GM23338 (cell line): ENCODE data around the gene PTPRR. TPM values are rescaled to one million over a fixed set of nuclear protein-coding genes. Genes with fewer than 3 reads are reported as not detected.

Source experiments
- ATAC-seq: fragments of 200-7000 bp; cut with Tn5 transposase; 3 replicates; pipeline ENCODE4 v1.9.1; 2020
- DNase-seq: peaks from one replicate; pipeline ENCODE4 v3.0.0-alpha.2; 2015; ENCODE audit warnings: low spot score
- H2AFZ ChIP-seq: fragments of 200-600 bp; sonication (generic); 2 replicates; pipeline ENCODE4 v1.8.0; 2016; ENCODE audit warnings: antibody characterized with exemption, mild to moderate bottlenecking, moderate library complexity
- H3F3A ChIP-seq: fragments of 200-600 bp; sonication (generic); replicated peaks from 2 replicates; pipeline ENCODE4 v1.8.0; 2017; ENCODE audit warnings: antibody characterized with exemption, mixed run types, low read depth
- H3K27ac ChIP-seq: fragments of 200-600 bp; sonication (generic); 2 replicates; pipeline ENCODE4 v1.6.1; 2016; ENCODE audit warnings: low read depth
- H3K27me3 ChIP-seq: fragments of 200-600 bp; sonication (generic); 2 replicates; pipeline ENCODE4 v1.8.0; 2016; ENCODE audit warnings: mild to moderate bottlenecking, mixed run types, moderate library complexity; ENCODE audit not compliant: insufficient read depth
- H3K36me3 ChIP-seq: fragments of 200-600 bp; sonication (generic); 2 replicates; pipeline ENCODE4 v1.8.0; 2016; ENCODE audit warnings: mild to moderate bottlenecking; ENCODE audit not compliant: insufficient read depth
- H3K4me1 ChIP-seq: fragments of 200-600 bp; sonication (generic); 2 replicates; pipeline ENCODE4 v1.8.0; 2016; ENCODE audit warnings: mild to moderate bottlenecking, moderate library complexity; ENCODE audit not compliant: insufficient read depth
- H3K4me2 ChIP-seq: fragments of 200-600 bp; sonication (generic); 2 replicates; pipeline ENCODE4 v1.7.1; 2017; ENCODE audit warnings: mixed run types
- H3K4me3 ChIP-seq: fragments of 200-600 bp; sonication (generic); 2 replicates; pipeline ENCODE4 v1.6.1; 2016; ENCODE audit warnings: mixed run types
- H3K79me2 ChIP-seq: fragments of 200-600 bp; sonication (generic); replicated peaks from 2 replicates; pipeline ENCODE4 v1.8.0; 2017; ENCODE audit warnings: mild to moderate bottlenecking; ENCODE audit not compliant: insufficient read depth
- H3K9me2 ChIP-seq: fragments of 200-600 bp; sonication (generic); 2 replicates; pipeline ENCODE4 v1.8.0; 2017; ENCODE audit not compliant: insufficient read depth
- H4K20me1 ChIP-seq: fragments of 200-600 bp; sonication (generic); replicated peaks from 2 replicates; pipeline ENCODE4 v1.8.0; 2017; ENCODE audit warnings: mild to moderate bottlenecking; ENCODE audit not compliant: insufficient read depth
- H3K27ac Mint-ChIP-seq: 2 replicates; pipeline ENCODE4 v1.8.0; 2020; ENCODE audit warnings: inconsistent platforms, mild to moderate bottlenecking, moderate library complexity, mixed read lengths
- H3K27me3 Mint-ChIP-seq: 3 replicates; pipeline ENCODE4 v1.8.0; 2022; ENCODE audit warnings: low read depth, mild to moderate bottlenecking, moderate library complexity, mixed read lengths, inconsistent platforms; ENCODE audit not compliant: insufficient read depth, poor library complexity
- H3K36me3 Mint-ChIP-seq: 3 replicates; pipeline ENCODE4 v1.8.0; 2021; ENCODE audit warnings: low read depth, mild to moderate bottlenecking, inconsistent platforms, moderate library complexity, mixed read lengths
- H3K4me1 Mint-ChIP-seq: 3 replicates; pipeline ENCODE4 v1.8.0; 2020; ENCODE audit warnings: mild to moderate bottlenecking, inconsistent platforms, mixed read lengths
- H3K4me3 Mint-ChIP-seq: 3 replicates; pipeline ENCODE4 v1.8.0; 2021; ENCODE audit warnings: moderate library complexity, mild to moderate bottlenecking, inconsistent platforms, mixed read lengths
- H3K9me3 Mint-ChIP-seq: 3 replicates; pipeline ENCODE4 v1.8.0; 2020; ENCODE audit warnings: moderate library complexity, mild to moderate bottlenecking, inconsistent platforms, mixed read lengths
- CREB1 ChIP-seq: fragments of 250-450 bp; sonication (Bioruptor Pico); IDR thresholded peaks from 2 replicates; pipeline ENCODE4 v1.5.0; 2020; ENCODE audit warnings: low read depth, mild to moderate bottlenecking, moderate library complexity
- EZH2 ChIP-seq: fragments of 200-600 bp; sonication (generic); IDR thresholded peaks from one replicate; pipeline ENCODE4 v1.8.0; 2017; ENCODE audit warnings: antibody characterized with exemption, mild to moderate bottlenecking, low read depth; ENCODE audit not compliant: unreplicated experiment
- EZH2phosphoT487 ChIP-seq: fragments of 200-600 bp; sonication (generic); IDR thresholded peaks from one replicate; pipeline ENCODE4 v1.8.1; 2018; ENCODE audit warnings: antibody characterized with exemption; ENCODE audit not compliant: unreplicated experiment
- JUNB ChIP-seq: IDR thresholded peaks from one replicate; pipeline ENCODE4 v1.6.1; 2016; ENCODE audit warnings: antibody characterized with exemption; ENCODE audit not compliant: unreplicated experiment
- ZNF114 ChIP-seq: fragments of 250-450 bp; sonication (Bioruptor Pico); IDR thresholded peaks from 2 replicates; pipeline ENCODE4 v1.5.0; 2020; ENCODE audit warnings: mild to moderate bottlenecking, moderate library complexity
- polyA plus RNA-seq: library from polyadenylated mRNA; unstranded; fragments of >200 nt; fragmentation: Nextera tagmentation; extraction: Ambion mirVana; gene quantifications from 2 replicates; pipeline ENCODE4 v1.2.1, GENCODE V29; 2016
- total RNA-seq: library from RNA; depleted of rRNA; stranded (reverse); fragments of >200 nt; shearing (Covaris generic); gene quantifications from 2 replicates; pipeline ENCODE4 v1.2.3, GENCODE V29; 2014
- TF ChIP-seq, protein P1 (sequence below), 2 experiments: fragments of 200-600 bp in 1 of 2; sonication (generic) in 1 of 2; conservative IDR thresholded peaks; 2 replicates each; pipeline versions ENCODE4 v1.5.1 to v1.6.1; 2016 to 2017; ENCODE audit warnings: antibody characterized with exemption in 2 of 2, low read depth in 2 of 2, mild to moderate bottlenecking in 2 of 2, moderate library complexity in 1 of 2
- TF ChIP-seq, protein P2 (sequence below): fragments of 250-450 bp; sonication (Bioruptor Pico); IDR thresholded peaks from 2 replicates; pipeline ENCODE4 v1.5.0; 2020; ENCODE audit warnings: mild to moderate bottlenecking, moderate library complexity

The PTPRR gene
- total and polyA plus RNA-seq, 2 experiments from 2014 or later = 0.26 to 0.76 TPM

DNA sequence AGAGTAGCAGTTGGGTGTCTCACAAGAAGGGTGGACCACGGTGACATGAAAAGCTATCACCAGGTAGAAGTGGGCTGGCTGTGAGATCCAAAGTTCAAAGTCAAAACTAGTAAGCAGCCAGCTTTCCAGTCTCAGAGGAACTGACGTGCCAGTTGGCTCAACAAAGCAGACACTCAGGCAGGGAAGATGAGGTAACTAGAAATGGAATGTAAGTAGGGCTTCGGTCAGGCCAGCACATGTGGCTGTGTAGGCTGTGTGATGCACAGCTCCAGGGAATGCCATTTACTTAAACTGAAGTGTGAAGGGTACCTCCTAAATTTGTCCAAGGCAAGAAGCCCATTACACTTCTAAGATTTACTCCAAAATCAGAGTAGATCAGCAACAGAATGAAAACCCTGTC, 43.6 kb downstream of the PTPRR start:
- Mint-ChIP-seq H3K9me3 (no peaks in the 10 kb centered on the region), H3K36me3 (no peaks in the 10 kb centered on the region), H3K27me3 (peaks cover 3% of the 10 kb centered on the region), H3K4me3 (no peak overlapping the region), H3K27ac (no peak overlapping the region), H3K4me1 (no peaks in the 10 kb centered on the region)
- ATAC-seq (no peak), DNase-seq (no peak)
- Histone ChIP-seq H3K4me3 (no peak overlapping the region), H4K20me1 (no peaks in the 10 kb centered on the region), H3K36me3 (no peaks in the 10 kb centered on the region; the same call in 1 of the 2 replicates), H3K27me3 (no peaks in the 10 kb centered on the region), H3K4me2 (no peak overlapping the region), H3F3A (no peaks in the 10 kb centered on the region), H3K9me2 (no peaks in the 10 kb centered on the region), H3K27ac (no peak overlapping the region), H3K79me2 (no peaks in the 10 kb centered on the region), H3K4me1 (no peaks in the 10 kb centered on the region), H2AFZ (no peak overlapping the region)
- TF ChIP-seq, protein P1, sequence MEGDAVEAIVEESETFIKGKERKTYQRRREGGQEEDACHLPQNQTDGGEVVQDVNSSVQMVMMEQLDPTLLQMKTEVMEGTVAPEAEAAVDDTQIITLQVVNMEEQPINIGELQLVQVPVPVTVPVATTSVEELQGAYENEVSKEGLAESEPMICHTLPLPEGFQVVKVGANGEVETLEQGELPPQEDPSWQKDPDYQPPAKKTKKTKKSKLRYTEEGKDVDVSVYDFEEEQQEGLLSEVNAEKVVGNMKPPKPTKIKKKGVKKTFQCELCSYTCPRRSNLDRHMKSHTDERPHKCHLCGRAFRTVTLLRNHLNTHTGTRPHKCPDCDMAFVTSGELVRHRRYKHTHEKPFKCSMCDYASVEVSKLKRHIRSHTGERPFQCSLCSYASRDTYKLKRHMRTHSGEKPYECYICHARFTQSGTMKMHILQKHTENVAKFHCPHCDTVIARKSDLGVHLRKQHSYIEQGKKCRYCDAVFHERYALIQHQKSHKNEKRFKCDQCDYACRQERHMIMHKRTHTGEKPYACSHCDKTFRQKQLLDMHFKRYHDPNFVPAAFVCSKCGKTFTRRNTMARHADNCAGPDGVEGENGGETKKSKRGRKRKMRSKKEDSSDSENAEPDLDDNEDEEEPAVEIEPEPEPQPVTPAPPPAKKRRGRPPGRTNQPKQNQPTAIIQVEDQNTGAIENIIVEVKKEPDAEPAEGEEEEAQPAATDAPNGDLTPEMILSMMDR (conservative IDR thresholded peaks at IDR 0.05; ENCODE audit: low read depth in 2 of 2) = no peak
- TF ChIP-seq EZH2phosphoT487 = no peak
- no peak for TF ChIP-seq CREB1 (CRISPR knock-in tag)
- TF ChIP-seq JUNB = no peak
- TF ChIP-seq ZNF114 (CRISPR knock-in tag) = no peak
- no peak for TF ChIP-seq EZH2
- TF ChIP-seq, protein P2, sequence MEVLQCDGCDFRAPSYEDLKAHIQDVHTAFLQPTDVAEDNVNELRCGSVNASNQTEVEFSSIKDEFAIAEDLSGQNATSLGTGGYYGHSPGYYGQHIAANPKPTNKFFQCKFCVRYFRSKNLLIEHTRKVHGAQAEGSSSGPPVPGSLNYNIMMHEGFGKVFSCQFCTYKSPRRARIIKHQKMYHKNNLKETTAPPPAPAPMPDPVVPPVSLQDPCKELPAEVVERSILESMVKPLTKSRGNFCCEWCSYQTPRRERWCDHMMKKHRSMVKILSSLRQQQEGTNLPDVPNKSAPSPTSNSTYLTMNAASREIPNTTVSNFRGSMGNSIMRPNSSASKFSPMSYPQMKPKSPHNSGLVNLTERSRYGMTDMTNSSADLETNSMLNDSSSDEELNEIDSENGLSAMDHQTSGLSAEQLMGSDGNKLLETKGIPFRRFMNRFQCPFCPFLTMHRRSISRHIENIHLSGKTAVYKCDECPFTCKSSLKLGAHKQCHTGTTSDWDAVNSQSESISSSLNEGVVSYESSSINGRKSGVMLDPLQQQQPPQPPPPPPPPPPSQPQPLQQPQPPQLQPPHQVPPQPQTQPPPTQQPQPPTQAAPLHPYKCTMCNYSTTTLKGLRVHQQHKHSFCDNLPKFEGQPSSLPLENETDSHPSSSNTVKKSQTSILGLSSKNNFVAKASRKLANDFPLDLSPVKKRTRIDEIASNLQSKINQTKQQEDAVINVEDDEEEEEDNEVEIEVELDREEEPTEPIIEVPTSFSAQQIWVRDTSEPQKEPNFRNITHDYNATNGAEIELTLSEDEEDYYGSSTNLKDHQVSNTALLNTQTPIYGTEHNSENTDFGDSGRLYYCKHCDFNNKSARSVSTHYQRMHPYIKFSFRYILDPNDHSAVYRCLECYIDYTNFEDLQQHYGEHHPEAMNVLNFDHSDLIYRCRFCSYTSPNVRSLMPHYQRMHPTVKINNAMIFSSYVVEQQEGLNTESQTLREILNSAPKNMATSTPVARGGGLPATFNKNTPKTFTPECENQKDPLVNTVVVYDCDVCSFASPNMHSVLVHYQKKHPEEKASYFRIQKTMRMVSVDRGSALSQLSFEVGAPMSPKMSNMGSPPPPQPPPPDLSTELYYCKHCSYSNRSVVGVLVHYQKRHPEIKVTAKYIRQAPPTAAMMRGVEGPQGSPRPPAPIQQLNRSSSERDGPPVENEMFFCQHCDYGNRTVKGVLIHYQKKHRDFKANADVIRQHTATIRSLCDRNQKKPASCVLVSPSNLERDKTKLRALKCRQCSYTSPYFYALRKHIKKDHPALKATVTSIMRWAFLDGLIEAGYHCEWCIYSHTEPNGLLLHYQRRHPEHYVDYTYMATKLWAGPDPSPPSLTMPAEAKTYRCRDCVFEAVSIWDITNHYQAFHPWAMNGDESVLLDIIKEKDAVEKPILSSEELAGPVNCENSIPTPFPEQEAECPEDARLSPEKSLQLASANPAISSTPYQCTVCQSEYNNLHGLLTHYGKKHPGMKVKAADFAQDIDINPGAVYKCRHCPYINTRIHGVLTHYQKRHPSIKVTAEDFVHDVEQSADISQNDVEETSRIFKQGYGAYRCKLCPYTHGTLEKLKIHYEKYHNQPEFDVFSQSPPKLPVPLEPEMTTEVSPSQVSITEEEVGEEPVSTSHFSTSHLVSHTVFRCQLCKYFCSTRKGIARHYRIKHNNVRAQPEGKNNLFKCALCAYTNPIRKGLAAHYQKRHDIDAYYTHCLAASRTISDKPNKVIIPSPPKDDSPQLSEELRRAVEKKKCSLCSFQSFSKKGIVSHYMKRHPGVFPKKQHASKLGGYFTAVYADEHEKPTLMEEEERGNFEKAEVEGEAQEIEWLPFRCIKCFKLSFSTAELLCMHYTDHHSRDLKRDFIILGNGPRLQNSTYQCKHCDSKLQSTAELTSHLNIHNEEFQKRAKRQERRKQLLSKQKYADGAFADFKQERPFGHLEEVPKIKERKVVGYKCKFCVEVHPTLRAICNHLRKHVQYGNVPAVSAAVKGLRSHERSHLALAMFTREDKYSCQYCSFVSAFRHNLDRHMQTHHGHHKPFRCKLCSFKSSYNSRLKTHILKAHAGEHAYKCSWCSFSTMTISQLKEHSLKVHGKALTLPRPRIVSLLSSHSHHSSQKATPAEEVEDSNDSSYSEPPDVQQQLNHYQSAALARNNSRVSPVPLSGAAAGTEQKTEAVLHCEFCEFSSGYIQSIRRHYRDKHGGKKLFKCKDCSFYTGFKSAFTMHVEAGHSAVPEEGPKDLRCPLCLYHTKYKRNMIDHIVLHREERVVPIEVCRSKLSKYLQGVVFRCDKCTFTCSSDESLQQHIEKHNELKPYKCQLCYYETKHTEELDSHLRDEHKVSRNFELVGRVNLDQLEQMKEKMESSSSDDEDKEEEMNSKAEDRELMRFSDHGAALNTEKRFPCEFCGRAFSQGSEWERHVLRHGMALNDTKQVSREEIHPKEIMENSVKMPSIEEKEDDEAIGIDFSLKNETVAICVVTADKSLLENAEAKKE (CRISPR knock-in tag) = no peak
